ENCODE results near the gene PPP2R5B. TPM values are rescaled to one million over a fixed set of nuclear protein-coding genes. Genes with fewer than 3 reads are reported as not detected.

The PPP2R5B gene
- total RNA-seq, 6 donors from 2014 or later: 21.0 to 48.1 (median 27.5) TPM

GRCh38 chr11:64892411-64892831 lies 32.1 kb upstream of the PPP2R5B start:
- peaks cover 0 to 28% (median 18%) of the 10 kb centered on the region in 4 donors for H3K36me3 ChIP-seq
- H3K27me3 ChIP-seq: no peaks in the 10 kb centered on the region
- H3K4me1 ChIP-seq: peaks cover 18 to 32% (median 21%) of the 10 kb centered on the region in 4 donors
- peak overlapping the region in 1 of 4 donors; percentile 18 for H3K4me3 ChIP-seq
- no peak overlapping the region for H3K27ac ChIP-seq
- DNase-seq (peak in 1 of 2 donors; percentile 45), ATAC-seq (ENCODE audit: low FRiP score in 2 of 2) (no peak)
- no peaks in the 10 kb centered on the region for H3K9me3 ChIP-seq
- TF ChIP-seq POLR2AphosphoS5 (IDR thresholded peaks at IDR 0.05): no peak
- no peak for TF ChIP-seq POLR2A (IDR thresholded peaks at IDR 0.05)
- no peak for TF ChIP-seq EP300 (IDR thresholded peaks at IDR 0.05)
- TF ChIP-seq, protein P1, sequence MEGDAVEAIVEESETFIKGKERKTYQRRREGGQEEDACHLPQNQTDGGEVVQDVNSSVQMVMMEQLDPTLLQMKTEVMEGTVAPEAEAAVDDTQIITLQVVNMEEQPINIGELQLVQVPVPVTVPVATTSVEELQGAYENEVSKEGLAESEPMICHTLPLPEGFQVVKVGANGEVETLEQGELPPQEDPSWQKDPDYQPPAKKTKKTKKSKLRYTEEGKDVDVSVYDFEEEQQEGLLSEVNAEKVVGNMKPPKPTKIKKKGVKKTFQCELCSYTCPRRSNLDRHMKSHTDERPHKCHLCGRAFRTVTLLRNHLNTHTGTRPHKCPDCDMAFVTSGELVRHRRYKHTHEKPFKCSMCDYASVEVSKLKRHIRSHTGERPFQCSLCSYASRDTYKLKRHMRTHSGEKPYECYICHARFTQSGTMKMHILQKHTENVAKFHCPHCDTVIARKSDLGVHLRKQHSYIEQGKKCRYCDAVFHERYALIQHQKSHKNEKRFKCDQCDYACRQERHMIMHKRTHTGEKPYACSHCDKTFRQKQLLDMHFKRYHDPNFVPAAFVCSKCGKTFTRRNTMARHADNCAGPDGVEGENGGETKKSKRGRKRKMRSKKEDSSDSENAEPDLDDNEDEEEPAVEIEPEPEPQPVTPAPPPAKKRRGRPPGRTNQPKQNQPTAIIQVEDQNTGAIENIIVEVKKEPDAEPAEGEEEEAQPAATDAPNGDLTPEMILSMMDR (IDR thresholded peaks at IDR 0.05): no peak
- WGBS, 2 donors: 77 to 83% methylated on average over 5 to 10 of the region's 11 CpGs

DNA sequence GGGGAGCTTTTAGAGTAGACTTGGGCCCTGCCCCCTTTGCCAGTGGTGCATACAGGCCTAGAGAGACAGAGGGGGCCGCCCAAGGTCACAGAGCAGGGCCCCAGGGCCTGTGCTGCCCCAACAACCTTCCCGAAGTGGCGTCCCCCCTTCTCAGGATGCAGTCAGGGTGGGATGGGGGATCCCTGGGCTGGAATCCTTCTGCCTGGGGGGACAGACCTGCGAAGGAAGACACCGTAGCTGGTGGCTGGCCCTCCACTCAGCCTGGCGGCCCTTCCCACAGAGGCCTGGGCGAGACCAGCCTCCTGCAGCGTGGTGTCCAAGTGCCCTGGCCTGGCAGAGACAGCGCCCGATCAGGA lies 31.7 kb upstream of the PPP2R5B start:
- H3K4me3 ChIP-seq: peak overlapping the region in 1 of 4 donors; percentile 18
- H3K9me3 ChIP-seq: no peaks in the 10 kb centered on the region
- ATAC-seq (ENCODE audit: low FRiP score in 2 of 2): no peak
- WGBS, 2 donors: 83 to 93% methylated on average over 2 to 10 of the region's 10 CpGs
- peaks cover 0 to 32% (median 22%) of the 10 kb centered on the region in 4 donors for H3K36me3 ChIP-seq
- no peak overlapping the region for H3K27ac ChIP-seq
- DNase-seq: peak in 1 of 2 donors; percentile 44
- TF ChIP-seq, protein P1 (IDR thresholded peaks at IDR 0.05): no peak
- TF ChIP-seq POLR2AphosphoS5 (IDR thresholded peaks at IDR 0.05) (no peak), POLR2A (IDR thresholded peaks at IDR 0.05) (no peak), EP300 (IDR thresholded peaks at IDR 0.05) (no peak)
- peaks cover 14 to 28% (median 18%) of the 10 kb centered on the region in 4 donors for H3K4me1 ChIP-seq
- no peaks in the 10 kb centered on the region for H3K27me3 ChIP-seq

DNA sequence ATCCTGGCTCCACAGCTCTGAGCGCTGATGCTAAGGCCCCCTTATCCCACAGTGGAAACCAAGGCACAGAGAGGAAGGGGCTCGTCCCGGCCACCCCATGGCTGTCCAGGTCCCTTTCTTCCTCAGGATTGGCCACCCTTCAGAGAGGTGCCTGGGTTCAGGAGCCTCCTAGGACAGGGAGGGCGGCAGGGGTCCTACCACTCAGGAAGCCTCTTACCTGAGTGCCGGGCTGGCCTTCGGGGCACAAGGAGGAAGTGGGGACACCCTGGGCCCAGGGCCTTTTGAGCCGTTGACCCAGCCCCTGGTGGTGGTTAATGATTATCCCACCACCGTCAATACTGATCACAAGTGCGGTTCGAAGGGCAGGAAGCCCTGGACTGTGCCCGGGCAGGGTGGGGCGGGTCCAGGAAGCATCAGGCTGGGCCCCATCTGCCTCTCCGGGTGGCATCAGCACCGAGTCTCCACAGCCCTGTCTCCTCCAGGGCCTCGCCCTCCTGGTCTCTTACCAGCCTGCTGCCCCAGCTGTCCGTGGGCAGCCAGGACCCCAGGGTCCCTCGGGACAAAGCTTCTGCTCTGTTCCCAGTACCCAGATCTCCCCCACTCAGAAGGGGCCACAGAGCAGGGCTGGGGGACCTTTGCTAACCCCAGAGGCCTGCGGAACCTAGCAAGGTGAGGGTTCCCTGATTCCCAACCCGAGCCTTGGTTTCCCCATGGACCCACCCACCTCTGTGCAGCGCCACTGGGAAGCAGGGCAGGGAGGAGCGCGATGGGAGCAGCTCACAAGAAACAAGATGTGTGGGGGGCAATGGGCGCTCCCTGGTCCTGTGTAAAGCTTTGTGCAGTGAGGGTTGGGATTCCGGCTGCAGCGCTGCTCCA lies 31.1 kb upstream of the PPP2R5B start:
- ATAC-seq (ENCODE audit: low FRiP score in 2 of 2): no peak
- peak in 1 of 2 donors; percentile 58 for DNase-seq
- peaks cover 9 to 21% (median 11%) of the 10 kb centered on the region in 4 donors for H3K4me1 ChIP-seq

DNA sequence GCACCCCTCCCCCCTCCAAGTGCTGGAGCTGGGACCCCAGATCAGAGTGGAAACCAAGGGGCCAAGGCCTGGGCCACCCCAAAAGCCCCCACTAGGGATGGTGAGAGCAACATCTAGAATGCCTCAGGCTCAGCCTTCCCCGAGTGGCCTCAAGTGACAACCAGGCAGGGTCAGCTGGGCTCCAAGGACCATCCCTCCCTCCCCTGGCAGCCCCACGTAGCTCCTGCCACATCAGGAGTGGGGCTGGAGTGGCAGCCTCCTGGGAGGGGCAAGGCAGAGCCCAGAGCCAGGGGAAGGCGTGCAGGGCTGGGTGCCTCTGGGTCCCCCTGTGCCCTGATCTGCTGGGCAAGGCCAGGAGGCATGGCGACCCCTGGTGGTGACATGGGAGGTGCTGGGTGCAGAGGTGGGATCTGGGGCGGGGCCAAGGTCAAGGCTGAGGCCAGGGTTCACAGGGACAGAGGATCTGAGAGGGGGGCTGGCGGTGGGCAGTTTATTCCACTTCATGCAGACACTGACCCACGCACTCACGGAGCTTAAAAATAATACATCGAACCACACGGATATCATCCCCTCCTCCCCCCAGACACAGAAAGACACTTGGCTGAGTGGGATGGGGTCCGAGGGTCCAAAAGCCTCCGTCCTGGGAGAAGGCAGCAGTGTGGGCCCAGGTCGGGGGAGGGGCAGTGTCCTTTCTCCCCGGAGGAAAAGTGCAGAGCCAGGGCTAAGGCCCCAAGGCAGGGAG lies 30.2 kb upstream of the PPP2R5B start:
- 43 to 56% methylated on average over 12 of the region's 14 CpGs for WGBS, 2 donors
- TF ChIP-seq EP300 (IDR thresholded peaks at IDR 0.05) (no peak), POLR2A (IDR thresholded peaks at IDR 0.05) (no peak)
- TF ChIP-seq, protein P1 (IDR thresholded peaks at IDR 0.05): peak; percentile 90 to 95 (median 93)
- ATAC-seq (ENCODE audit: low FRiP score in 2 of 2): peak; percentile 82 to 86
- Histone ChIP-seq H3K4me3 (no peak overlapping the region), H3K4me1 (peaks cover 8 to 17% (median 11%) of the 10 kb centered on the region in 4 donors), H3K27ac (peak overlapping the region in 1 of 4 donors; percentile 7), H3K9me3 (no peaks in the 10 kb centered on the region), H3K36me3 (peaks cover 11 to 47% (median 34%) of the 10 kb centered on the region in 4 donors), H3K27me3 (no peaks in the 10 kb centered on the region)
- DNase-seq: peak; percentile 87

More for the DNA sequence above, 31.1 kb upstream of the PPP2R5B start:
- TF ChIP-seq, protein P1 (IDR thresholded peaks at IDR 0.05): no peak
- TF ChIP-seq POLR2A (IDR thresholded peaks at IDR 0.05) (no peak), POLR2AphosphoS5 (IDR thresholded peaks at IDR 0.05) (no peak), EP300 (IDR thresholded peaks at IDR 0.05) (no peak)
- peak overlapping the region in 1 of 4 donors; percentile 18 for H3K4me3 ChIP-seq
- no peaks in the 10 kb centered on the region for H3K27me3 ChIP-seq
- H3K27ac ChIP-seq: peak overlapping the region in 1 of 4 donors; percentile 7
- H3K9me3 ChIP-seq: no peaks in the 10 kb centered on the region
- H3K36me3 ChIP-seq: peaks cover 5 to 38% (median 28%) of the 10 kb centered on the region in 4 donors
- 66 to 75% methylated on average over 7 to 24 of the region's 25 CpGs for WGBS, 2 donors
